Testis (tissue), 3 donors: Measurements from ENCODE around the gene YPEL2. TPM values are rescaled to one million over a fixed set of nuclear protein-coding genes. Genes with fewer than 3 reads are reported as not detected.

Experiments used
- DNase-seq: peaks from one replicate; pipeline ENCODE4 v3.0.0-alpha.2; 2019
- H3K27ac ChIP-seq, 2 donors: fragments of 200-600 bp; sonication (generic); one replicate each; pipeline ENCODE4 v1.5.1; 2019
- H3K27me3 ChIP-seq: fragments of 200-600 bp; sonication (generic); one replicate; pipeline ENCODE4 v1.5.1; 2019
- H3K36me3 ChIP-seq: fragments of 200-600 bp; sonication (generic); one replicate; pipeline ENCODE4 v1.5.1; 2017; ENCODE audit warnings: low read depth; ENCODE audit errors: missing control alignments
- H3K4me1 ChIP-seq: fragments of 200-600 bp; sonication (generic); one replicate; pipeline ENCODE4 v1.5.1; 2019
- H3K4me3 ChIP-seq, 2 donors: fragments of 200-600 bp; sonication (generic); one replicate each; pipeline ENCODE4 v1.5.1; 2017 to 2019
- H3K9me3 ChIP-seq: fragments of 200-600 bp; sonication (generic); one replicate; pipeline ENCODE4 v1.5.1; 2017
- POLR2A ChIP-seq: fragments of 450-650 bp; IDR thresholded peaks from one replicate; pipeline ENCODE4 v1.6.1; 2017; ENCODE audit warnings: antibody characterized with exemption, mild to moderate bottlenecking, moderate library complexity
- WGBS, 2 donors: methylation state at CpG; one replicate each; pipeline ENCODE4 v1.1.5; 2018; 5-methylcytosine and 5-hydroxymethylcytosine counted together
- intact Hi-C: fragments of 100-400 bp; cut with DNase I; formaldehyde crosslinking; loops from one replicate; pipeline ENCODE4 v1.15.1; 2023; ENCODE audit warnings: low total_unique reads
- polyA plus RNA-seq: library from polyadenylated mRNA; stranded (reverse); fragments of 350-450 nt; fragmentation: Illumina TruSeq; extraction: RNeasy Lipid Tissue Mini Kit (QIAGEN cat#74804); gene quantifications from one replicate; pipeline ENCODE4 v1.2.3, GENCODE V29; 2014; ENCODE audit warnings: low read depth, low replicate concordance; ENCODE audit not compliant: insufficient read depth
- total RNA-seq, 2 donors: library from RNA; depleted of rRNA; stranded (reverse); fragments of >200 nt; gene quantifications; one replicate each; pipeline ENCODE4 v1.2.3, GENCODE V29; 2016
- TF ChIP-seq, protein P1 (sequence below), 3 experiments: fragments of 450-650 bp in 2 of 3; fragments of 200-600 bp in 1 of 3; sonication (generic) in 1 of 3; IDR thresholded peaks; one replicate each; pipeline ENCODE4 v1.5.1; 2016 to 2019; ENCODE audit warnings: antibody characterized with exemption in 3 of 3, mild to moderate bottlenecking in 2 of 3, moderate library complexity in 1 of 3

YPEL2 gene
- total and polyA plus RNA-seq, 3 donors from 2014 or later: 20.5 to 48.3 (median 39.8) TPM

DNA sequence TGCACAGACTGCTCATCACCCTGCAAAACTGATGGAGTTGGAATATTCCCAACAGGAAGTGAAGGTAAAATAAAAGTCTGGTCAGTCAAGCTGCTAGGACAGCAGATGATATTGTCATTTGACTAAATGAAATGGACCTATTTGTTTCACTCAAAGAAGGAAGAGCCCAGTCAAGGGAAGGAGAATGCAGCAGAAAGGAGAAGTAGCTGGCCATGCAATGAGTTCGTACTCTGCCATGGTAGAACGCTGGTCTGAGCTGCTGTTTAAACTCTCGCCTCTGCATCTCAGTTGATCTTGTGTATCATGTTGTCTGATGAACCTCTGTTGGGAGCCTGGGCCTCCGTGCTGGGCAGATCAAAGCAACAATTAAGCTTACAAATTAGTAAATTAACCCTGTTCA, 15.6 kb upstream of the YPEL2 start:
- no peaks in the 10 kb centered on the region for H3K36me3 ChIP-seq
- H3K9me3 ChIP-seq: no peaks in the 10 kb centered on the region
- 74 to 89% methylated on average over 4 of the region's 4 CpGs for WGBS, 2 donors
- no peak for DNase-seq
- H3K4me1 ChIP-seq: no peaks in the 10 kb centered on the region
- H3K27me3 ChIP-seq: no peaks in the 10 kb centered on the region
- intact Hi-C loops: no loop called here
- no peak overlapping the region for H3K27ac ChIP-seq
- no peak overlapping the region for H3K4me3 ChIP-seq
- no peak for TF ChIP-seq POLR2A
- TF ChIP-seq, protein P1, sequence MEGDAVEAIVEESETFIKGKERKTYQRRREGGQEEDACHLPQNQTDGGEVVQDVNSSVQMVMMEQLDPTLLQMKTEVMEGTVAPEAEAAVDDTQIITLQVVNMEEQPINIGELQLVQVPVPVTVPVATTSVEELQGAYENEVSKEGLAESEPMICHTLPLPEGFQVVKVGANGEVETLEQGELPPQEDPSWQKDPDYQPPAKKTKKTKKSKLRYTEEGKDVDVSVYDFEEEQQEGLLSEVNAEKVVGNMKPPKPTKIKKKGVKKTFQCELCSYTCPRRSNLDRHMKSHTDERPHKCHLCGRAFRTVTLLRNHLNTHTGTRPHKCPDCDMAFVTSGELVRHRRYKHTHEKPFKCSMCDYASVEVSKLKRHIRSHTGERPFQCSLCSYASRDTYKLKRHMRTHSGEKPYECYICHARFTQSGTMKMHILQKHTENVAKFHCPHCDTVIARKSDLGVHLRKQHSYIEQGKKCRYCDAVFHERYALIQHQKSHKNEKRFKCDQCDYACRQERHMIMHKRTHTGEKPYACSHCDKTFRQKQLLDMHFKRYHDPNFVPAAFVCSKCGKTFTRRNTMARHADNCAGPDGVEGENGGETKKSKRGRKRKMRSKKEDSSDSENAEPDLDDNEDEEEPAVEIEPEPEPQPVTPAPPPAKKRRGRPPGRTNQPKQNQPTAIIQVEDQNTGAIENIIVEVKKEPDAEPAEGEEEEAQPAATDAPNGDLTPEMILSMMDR (IDR thresholded peaks at IDR 0.05): no peak

DNA sequence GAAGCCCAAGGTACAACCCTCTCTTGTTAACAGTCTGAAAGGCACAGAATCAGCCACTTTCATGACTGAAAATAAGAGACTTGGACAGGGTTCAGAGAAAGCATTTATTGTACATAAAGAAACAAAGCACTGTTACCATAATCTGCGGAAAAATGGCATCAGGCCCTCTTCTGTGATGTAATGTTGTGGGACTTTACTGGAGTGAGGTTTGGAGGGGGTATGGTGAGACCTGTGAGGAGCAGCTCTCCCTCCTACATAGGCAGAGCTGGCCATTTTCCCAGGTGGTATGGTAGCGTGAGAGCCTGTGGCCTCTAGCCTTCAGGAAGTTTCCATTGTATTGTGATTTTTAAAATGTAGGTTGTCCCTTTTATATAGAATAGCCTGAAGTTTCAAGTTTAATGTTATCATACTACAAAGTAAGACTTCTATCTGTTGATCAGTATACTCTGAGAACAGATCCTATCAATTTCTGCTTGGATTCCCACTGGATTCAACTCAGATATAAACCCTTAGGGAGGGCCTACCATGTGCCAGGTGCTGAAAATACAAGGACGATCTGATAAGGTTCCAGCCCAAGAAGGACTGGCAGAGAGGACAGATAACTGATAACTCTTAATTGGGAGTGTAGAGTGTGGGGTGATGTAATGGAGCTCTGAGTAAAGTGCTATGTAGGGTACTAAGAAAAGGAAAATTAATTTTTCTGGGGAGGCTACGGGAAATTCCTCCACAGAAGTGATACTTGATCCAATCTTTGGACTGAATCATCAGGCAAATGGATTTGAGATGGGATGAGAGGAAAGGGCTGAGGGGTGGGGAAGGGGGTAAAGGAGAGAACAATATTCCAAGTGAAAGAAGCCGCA, 4.1 kb upstream of the YPEL2 start:
- DNase-seq: no peak
- Histone ChIP-seq H3K27ac (no peak overlapping the region), H3K4me1 (peaks cover 28% of the 10 kb centered on the region), H3K36me3 (no peaks in the 10 kb centered on the region), H3K4me3 (no peak overlapping the region), H3K9me3 (no peaks in the 10 kb centered on the region), H3K27me3 (no peaks in the 10 kb centered on the region)
- no peak for TF ChIP-seq POLR2A
- TF ChIP-seq, protein P1 (IDR thresholded peaks at IDR 0.05): no peak
- intact Hi-C loops: loop anchor here (5.0 kb wide), 1 partner anchor 110 kb away; no protein-coding TSS in a partner anchor
- WGBS, 2 donors: 81 to 82% methylated on average over 5 of the region's 5 CpGs

DNA sequence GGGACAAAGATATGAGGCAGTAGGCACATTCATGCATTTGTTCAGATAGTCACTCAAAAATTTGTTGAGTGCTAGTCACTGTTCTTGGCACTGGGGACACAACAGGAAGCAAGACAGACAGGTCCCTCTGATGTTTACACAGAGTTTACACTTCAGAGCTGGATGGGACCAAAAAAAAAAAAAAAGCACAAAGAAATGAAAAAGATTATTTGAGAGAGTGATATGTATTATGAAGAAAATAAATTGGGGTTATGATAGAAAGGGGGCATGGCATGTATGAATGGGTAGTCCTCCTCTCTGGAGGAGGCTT, 3.5 kb upstream of the YPEL2 start:
- TF ChIP-seq, protein P1 (IDR thresholded peaks at IDR 0.05): no peak
- no peak for TF ChIP-seq POLR2A
- H3K9me3 ChIP-seq: no peaks in the 10 kb centered on the region
- peaks cover 30% of the 10 kb centered on the region for H3K4me1 ChIP-seq
- H3K27ac ChIP-seq: no peak overlapping the region
- intact Hi-C loops: loop anchor here (5.0 kb wide), 1 partner anchor 109 kb away; no protein-coding TSS in a partner anchor
- no peak for DNase-seq
- no peak overlapping the region for H3K4me3 ChIP-seq
- H3K27me3 ChIP-seq: no peaks in the 10 kb centered on the region
- H3K36me3 ChIP-seq: no peaks in the 10 kb centered on the region

- Histone ChIP-seq H3K4me3 (no peak overlapping the region), H3K27ac (peak overlapping the region; percentile 84 to 93), H3K9me3 (no peaks in the 10 kb centered on the region), H3K36me3 (no peaks in the 10 kb centered on the region), H3K4me1 (peaks cover 37% of the 10 kb centered on the region), H3K27me3 (no peaks in the 10 kb centered on the region)
- intact Hi-C loops: loop anchor here (5.0 kb wide), 1 partner anchor 109 kb away; no protein-coding TSS in a partner anchor
- WGBS, 2 donors: 85 to 91% methylated on average over 2 of the region's 2 CpGs
- no peak for DNase-seq
- TF ChIP-seq, protein P1 (IDR thresholded peaks at IDR 0.05): no peak
- TF ChIP-seq POLR2A: no peak
These were observed 2.9 kb upstream of the YPEL2 start for GRCh38 chr17:59328601-59329000.
